COR-L47 (cell line): ENCODE data around the gene TCF12.
A peak's percentile ranks its signal among the peaks of the same experiment; 100 is the strongest.

Source experiments
- DNase-seq: peaks from one replicate; lab custom pipeline; 2025; lab: John Stamatoyannopoulos, UW

Gene TCF12

DNA sequence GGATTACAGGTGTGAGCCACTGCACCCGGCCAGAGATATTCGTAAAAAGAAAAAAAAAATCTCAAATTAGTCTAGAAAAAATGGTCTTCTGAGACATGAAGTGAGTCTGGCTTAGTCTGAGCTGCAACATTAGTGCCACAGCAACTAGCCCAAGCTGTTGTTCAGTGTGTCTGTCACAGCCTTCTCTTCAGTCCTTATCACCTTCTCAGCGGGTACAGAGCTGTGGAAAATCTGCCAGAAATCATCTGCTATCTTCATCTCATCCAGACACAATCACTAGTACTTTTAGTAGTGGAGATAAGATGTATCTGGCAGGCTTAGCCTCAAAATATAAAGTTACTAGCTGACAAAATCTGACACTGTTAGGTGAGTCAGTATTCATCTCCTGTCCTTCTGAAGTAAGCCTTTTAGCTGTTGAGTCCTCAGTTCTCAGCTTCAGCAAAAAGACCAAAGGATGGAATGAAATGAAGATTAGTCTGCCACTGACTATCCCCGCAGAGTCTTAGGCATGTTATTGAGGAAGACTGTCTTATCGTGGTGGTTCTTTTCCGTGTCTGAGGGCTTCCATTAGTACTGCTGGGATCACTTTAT, 337.4 kb downstream of the TCF12 start:
- DNase-seq = no peak

DNA sequence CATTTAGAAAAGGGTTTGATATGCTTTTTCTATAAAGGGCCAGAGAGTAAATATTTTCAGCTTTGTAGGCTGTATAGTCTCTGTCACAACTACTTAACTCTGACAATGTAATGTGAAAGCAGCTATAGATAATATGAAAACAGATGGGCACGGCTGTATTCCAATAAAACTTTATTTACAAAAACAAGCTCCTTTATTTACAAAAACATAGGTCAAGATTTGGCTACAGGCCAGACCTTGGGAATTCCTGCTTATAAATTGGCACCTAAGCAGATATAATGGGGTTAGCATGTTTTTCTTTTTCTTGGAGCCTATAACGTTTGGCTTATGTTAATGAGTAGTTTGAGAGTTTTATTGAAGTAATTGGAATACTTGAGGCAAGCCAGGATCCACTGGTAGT, 338.5 kb downstream of the TCF12 start:
- peak; percentile 32 for DNase-seq

DNA sequence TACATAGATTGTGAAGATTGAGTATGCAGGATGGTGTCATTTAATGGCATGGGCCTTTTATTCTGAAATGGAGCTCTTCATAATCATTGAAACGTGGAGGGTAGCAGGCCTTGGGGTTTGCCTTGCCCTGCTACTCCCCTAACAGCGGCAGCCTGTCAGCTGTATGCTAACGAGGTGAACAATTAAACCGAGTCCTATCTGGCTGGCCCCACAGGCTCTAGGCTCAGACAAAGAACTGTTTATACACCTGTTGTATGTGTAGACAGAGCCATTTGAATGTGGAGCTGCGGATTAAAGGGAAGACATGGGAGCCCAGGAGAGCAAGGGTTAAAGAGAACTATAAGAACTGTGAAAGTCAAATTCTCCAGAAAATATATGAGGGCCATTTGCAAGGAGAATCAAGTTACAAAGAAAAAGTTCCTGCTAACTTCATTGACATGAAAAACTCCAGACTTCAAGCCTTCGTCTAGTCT, 341.2 kb downstream of the TCF12 start:
- peak; percentile 96 for DNase-seq

DNA sequence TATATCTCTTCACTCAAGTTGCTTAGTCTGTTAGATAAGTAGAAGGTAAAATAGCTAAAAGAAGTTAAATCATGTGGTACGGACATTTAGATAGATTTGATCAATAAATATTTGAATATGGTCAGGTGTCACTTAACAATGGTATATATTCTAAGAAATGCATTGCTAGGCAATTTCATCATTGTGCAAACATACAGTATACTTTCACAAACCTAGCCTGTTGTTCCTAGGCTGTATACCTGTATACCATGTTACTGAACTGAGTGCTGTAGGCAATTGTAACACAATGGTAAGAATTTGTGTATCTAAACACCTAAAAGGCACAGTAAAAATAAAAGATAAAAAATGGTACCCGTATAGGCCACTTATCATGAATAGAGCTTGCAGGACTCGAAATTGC, 345.1 kb downstream of the TCF12 start:
- DNase-seq = no peak

DNA sequence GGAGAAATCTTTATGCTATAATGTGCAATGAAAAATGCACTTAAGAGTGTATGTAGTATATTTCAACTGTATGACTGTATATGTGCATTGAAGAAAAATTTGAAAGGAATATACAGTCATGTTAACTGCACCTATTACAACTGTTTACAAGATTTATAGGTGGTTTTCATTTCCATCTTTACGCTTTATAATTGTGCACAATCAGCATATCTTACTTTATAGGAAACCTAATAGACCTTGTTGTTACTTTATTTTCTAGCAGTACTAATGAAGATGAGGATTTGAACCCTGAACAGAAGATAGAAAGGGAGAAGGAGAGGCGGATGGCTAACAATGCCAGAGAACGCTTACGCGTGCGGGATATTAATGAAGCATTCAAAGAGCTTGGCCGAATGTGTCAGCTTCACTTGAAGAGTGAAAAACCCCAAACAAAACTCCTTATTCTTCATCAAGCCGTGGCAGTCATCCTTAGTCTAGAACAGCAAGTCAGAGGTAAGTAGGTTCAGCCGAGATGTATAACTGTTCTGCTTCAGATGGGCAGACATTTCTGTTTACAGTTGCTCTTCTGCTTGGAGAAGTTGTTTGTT, 354.4 kb downstream of the TCF12 start:
- DNase-seq = no peak

DNA sequence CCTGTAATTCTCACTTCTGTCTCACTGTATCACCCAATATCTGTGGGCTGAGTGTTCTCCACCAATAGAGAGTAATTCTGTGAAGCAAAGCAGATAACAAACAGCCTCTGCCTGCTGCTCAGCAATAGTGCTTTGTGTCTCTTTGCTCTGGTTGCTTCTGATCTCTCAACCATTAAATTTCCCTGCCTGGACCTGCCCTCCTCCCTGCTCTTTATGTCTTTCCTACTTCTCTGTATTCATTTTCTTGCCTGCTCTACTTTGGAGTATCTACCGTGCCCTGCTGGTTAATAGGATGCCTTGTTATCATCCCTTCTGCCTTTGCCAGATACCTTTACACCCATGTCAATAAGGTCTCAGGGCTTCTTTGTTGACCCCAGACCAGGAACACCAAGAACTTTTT, 355.0 kb downstream of the TCF12 start:
- DNase-seq = no peak

DNA sequence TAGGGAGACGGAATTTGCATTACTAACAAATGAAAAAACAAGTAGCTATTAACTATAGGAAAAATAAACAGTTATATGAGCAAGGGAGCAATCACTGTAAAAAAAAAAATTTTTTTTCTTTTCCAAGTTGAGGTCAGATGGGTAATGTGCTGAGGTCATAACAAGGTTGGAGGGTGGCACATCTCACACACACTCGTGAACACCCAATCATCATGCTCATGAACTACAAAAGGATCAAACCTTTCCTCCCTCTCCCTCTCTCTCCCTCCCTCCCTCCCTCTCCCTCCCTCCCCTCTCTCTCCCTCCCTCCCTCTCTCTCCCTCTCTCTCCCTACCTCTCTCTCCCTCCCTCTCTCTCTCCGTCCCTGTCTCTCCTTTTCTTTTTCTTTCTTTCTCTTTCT, 360.0 kb downstream of the TCF12 start:
- no peak for DNase-seq

DNA sequence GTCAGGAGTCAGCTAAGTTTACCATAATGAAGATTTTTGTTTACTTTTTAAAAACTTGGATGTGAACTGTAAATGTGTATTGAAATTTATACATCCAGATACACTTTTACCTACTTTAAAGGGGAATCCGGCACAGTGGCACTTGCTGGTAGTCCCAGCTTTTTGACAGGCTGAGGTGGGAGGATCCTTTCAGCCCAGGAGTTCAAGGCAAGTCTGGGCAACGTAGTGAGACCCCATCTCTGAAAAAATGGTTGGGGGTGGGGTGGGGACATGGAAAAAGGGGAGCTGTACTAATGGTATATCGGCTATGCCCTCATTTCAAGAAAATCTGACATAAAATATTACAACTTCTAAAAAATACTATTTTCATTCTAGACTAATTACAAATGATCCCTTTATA, 362.0 kb downstream of the TCF12 start:
- DNase-seq = no peak

DNA sequence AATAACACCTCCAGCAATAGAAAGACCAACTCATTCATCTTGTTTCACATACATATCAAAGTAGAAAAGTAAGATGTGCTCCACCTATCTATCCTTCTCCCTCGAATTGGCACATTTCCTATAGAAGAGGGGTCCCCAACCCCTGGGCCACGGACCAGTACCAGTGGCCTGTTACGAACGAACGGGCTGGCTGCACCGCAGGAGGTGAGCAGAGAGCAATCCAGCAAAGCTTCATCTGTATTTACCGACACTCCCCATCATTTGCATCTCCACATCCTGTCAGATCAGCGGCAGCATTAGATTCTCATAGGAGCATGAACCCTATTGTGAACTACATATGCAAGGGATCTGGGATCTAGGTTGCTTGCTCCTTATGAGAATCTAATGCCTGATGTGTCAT, 362.9 kb downstream of the TCF12 start:
- peak; percentile 63 for DNase-seq

DNA sequence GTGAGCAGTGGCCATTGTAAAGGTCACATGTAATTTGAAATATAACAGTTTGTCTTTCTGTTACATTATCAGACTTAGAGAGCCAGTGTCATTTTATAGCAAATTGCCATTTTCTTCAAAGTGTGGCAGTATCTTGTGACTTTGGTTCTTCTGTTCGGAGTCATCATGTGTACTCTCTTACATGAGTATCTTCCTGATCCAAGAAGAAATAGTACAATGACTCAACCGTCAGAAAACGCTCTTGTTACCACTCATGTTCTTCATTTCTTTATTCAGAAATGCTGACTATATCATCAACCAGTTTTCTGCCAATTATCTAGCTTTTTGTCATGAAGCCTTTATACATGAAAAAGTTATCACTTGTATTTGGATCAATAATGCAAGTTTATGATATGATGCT, 364.2 kb downstream of the TCF12 start:
- DNase-seq = no peak

DNA sequence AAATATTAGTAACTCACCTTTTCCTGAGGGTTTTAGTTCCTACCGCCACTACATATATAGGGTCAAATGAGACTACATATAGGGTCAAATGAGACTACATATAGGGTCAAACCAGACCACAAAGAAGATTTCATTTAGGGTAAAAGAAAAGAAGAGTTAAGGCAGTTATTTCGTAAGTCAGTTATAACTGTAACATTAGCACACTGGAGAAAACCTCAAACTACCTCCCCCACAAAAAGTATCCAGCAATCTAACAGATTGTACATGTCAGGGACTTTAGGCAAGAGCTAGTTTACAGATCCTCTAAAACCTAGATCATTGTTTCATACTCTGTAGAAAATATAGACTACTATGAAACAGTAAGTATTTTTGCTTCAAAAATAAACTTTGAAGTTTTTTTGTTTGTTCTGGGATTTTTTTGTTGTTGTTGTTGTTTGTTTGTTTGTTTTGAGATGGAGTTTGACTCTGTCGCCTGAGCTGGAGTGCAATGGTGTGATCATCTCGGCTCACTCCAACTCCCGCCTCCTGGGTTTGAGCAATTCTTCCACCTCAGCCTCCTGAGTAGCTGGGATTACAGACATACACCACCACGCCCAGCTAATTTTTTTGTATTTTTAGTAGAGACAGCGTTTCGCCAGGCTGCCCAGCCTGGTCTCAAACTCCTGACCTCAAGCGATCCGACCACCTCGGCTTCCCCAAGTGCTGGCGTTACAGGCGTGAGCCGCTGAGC, 365.5 kb downstream of the TCF12 start:
- DNase-seq = no peak

DNA sequence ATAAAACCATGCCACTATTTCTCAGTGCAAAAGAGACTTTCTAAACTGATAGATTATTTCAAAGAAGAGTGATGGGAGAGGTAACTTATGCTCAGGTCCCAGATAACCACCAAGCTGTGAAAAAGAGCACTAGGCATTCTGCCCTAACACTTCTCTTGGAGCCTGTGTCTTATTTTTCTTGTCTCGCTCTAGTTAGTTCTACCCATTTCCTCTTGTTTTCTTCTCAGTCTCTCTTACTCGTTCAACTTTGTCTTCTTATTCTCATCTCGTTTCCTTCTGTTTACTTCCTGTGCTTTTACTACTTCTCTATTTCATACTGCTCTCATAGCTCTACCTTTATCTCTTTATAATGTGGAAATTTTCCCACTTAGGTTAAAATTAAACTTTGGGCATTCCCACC, 366.1 kb downstream of the TCF12 start:
- no peak for DNase-seq

DNA sequence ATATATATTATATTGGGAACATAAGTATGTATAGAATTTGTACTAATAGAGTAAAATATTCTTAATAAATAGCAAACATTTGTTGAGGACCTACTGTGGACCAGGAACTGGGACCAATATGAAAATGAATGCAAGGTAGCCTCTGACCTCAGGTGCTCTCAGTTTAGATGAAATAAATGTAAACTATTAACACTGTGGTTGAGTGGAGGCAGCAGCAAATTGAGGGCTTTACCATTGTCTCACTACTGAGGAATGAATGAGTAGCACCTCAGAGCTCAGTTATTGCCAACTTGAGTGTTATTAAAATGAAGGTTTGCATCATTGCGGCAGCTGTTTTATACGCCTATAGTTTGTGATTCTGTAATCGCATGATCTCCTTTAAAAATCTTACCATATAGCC, 366.9 kb downstream of the TCF12 start:
- no peak for DNase-seq

DNA sequence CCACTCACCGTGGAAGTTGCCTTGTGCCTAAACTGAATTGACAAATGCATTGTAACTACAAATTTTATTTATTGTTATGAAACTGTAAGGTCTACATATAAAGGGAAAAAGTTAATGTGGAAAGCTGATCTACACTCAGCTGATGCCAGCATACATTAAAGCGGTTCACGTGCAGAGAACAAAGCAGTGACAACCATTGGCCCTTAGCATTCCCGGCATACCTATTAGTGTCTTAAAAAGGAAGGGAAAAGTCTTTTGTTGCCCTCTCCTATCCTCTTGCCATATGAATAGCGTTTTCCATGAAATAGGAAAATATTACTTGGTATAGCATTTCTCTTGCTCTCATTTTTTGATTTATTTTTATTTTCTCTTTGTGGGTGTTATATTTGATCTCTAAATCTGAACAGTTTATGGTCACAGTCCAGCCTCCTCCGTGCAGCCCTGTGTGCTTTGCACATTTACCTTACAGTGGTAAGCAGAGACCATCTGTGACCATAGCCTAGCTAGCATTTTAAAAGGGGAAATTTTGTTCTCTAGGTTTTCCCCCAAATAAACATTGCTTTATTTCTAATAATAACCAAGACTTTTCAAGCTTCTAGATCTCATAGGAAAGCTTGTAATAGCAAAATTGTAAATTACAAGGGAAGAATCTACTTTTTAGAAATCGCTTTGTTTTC, 368.1 kb downstream of the TCF12 start:
- no peak for DNase-seq

DNA sequence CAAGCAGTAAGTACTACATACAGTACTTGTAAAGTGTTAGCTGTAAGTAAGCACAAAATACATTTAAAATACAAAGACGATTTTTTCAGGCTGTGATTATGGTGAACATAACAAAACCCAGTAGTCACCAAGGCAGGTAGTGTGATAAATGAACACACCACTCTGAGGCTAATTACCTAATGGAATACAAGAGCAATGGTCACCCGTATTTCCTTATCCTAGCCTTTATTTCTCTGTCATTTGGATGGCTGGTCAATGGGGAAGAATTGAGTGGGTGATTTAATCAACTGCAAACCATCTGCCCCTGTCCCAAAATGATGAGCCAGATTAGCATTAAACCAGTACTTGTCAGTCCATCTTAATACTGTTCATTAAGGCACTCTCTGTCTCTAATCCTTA, 368.7 kb downstream of the TCF12 start:
- DNase-seq = no peak

DNA sequence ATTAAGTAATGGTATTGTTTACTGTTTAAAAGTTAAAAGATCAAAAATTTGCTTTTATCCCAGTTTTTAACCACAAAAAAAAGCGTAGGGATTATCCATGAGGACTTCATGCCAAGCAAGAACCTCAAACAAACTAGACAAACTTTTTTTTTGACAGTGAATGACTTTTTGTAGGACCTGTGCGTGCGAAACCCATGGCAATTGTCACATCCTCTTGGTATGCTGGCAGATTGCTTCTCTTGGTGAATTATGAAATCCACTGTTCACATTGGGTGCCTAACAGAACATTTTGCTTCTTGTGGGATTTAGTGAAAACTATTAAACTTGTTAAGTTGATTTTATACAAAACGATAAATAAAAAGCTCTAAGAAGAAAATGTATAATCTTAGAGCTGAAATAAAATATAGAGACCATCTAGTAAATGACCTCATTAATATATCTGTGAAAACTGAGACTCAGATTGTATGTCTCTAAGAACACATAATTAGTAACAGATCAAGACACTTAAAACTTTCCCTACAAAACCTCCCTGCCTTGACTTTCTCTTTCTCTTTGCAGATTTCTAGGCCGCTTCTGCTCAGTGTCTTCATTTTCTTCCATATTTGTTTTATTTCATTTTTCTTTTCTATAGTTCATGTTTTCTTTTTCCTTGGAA, 370.6 kb downstream of the TCF12 start:
- DNase-seq = no peak

DNA sequence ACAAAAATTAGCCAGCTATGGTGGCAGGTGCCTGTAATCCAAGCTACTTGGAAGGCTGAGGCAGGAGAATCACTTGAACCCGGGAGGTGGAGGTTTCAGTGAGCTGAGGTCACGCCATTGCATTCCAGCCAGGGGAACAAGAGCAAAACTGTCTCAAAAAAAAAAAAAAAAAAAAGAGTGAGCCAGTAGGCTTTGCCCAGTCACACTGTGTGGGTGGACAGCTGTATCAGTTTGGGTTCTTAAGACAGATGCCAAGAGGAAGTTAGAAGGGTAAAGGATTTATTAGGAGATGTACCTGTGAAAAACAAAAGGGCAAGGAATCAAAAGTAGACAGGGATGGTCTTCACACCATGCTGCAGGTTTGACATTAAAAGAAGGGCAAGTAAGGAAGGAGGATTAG, 371.7 kb downstream of the TCF12 start:
- DNase-seq = no peak

DNA sequence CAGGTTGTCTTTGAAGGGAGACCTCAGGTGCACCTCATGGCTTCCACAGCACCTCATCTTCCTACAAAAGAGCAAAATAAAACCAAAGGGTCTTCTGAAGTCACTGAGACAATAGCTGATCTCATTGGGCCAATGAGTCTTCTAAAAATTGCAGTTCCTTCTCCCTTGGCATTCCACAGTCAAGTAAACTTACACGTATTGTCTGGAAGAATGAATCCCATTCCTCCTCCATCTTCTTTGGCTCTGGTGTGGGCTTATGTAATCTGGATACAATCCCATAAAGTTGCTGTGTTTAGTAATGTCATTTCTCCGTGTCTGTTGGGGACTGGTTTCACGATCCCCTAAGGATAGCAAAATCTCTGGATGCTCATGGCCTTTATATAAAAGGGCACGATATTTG, 372.4 kb downstream of the TCF12 start:
- DNase-seq = no peak

DNA sequence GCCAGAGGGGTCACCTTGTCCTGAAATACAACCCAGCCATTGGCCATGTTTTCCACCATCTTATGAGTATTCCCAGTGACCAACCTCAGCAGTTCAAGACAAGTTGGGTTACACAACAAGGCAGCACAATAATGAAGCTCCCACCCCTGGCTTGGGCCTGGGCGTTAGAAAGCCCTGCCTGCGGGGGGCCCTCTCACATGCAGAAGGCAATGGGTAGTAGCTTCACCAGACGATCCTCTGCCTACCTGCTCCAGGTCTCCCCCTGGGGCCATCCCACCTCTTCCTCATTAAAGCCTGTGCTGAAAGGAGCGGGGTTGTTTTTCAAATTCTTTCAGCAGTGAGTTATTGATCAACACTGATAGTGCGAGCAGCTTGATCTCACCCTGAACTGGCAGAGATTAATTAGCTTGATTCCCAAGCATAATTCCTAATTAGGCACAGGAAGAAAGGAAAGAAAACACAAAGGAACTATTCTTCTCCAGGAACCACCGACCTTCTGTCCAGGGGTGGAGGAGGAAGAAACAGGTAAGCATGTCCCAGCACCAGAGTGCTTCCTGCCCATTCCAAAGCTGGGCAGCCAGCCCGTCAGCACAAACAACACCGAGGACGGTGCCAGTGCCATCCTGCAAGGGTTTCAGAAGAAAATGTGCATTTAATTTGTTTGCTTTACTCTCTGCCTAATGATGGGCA, 378.2 kb downstream of the TCF12 start:
- DNase-seq = no peak

DNA sequence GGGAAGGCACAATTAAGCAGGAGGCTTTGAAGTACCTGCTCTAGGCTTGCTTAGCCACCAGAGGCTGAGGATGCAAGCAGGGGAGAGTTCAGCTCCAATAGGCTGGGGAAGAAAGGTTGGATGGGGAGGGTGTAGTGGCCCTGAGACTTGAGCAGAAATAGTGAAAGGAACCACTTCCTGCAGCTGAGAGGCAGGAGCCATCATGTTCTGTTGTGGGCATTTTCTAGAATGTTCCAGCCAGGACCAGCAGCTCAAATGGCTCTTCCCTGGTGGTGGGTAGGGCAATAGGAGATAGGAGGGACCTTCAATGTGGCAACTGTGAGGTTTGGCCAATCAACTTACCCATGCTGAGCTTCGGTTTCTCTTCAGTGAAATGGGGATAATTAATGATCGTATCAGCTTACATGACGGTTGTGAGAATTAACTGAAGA, 378.7 kb downstream of the TCF12 start:
- DNase-seq = peak; percentile 88

DNA sequence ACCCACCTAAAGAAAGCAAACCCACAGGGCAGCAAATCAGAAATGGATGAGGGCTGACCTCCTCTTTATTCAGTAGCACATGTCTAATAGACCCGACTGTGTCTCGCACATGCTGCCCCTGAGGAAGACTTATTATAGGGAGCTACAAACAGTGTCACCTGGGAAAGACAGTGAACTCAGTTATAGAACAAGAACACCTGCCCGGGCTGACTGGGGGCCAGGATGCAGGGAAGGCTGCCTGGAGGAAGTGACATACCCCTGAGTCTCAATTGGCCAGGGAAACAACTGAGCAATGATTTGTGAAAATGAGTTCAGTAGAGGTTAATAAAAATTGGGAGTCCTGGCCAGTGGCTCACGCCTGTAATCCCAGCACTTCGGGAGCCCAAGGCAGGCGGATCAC, 379.2 kb downstream of the TCF12 start:
- DNase-seq = peak; percentile 48

DNA sequence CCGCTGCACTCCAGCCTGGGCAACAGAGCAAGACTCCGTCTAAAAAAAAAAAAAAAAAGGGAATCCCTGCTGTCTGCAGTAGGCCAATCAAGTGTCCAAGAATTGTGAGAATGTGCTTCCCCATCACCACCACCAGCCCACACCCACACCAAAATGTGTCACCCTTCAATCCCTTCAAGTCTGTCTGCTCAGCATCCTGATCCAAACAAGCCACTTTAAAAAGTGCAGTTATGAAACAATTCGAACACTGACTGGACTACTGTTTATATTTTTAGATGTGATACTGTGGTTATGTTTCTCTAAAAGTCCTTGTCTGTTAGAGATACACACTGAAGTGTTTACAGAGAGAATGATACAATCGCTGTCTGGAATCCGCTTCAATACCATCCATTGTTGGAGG, 379.8 kb downstream of the TCF12 start:
- DNase-seq = no peak
